ENCODE data around the gene SLC7A6.

SLC7A6 gene

GRCh38 chr16:68228652-68229051, 35.7 kb upstream of the SLC7A6 start:
- WGBS, 2 experiments (ENCODE audit: insufficient coverage in 2 of 2): 90 to 93% methylated on average over 2 of the region's 3 CpGs
- peaks cover 24% of the 10 kb centered on the region for H3K36me3 ChIP-seq (ENCODE audit: control insufficient read depth, insufficient read depth, low read length)
- H3K4me3 ChIP-seq (ENCODE audit: extremely low read depth, insufficient read depth, low read length, poor library complexity, severe bottlenecking): no peak overlapping the region
- H3K9me3 ChIP-seq (ENCODE audit: control insufficient read depth, low read length): no peaks in the 10 kb centered on the region
- H3K27ac ChIP-seq (ENCODE audit: low read depth, low read length, severe bottlenecking): no peak overlapping the region
- peaks cover 5% of the 10 kb centered on the region for H3K4me1 ChIP-seq (ENCODE audit: control insufficient read depth, insufficient read depth, low read length, poor library complexity, severe bottlenecking)

GRCh38 chr16:68229431-68230175, 34.7 kb upstream of the SLC7A6 start:
- Histone ChIP-seq H3K9me3 (ENCODE audit: control insufficient read depth, low read length) (no peaks in the 10 kb centered on the region), H3K36me3 (ENCODE audit: control insufficient read depth, insufficient read depth, low read length) (peaks cover 24% of the 10 kb centered on the region), H3K4me1 (ENCODE audit: control insufficient read depth, insufficient read depth, low read length, poor library complexity, severe bottlenecking) (peaks cover 5% of the 10 kb centered on the region), H3K4me3 (ENCODE audit: extremely low read depth, insufficient read depth, low read length, poor library complexity, severe bottlenecking) (no peak overlapping the region), H3K27ac (ENCODE audit: low read depth, low read length, severe bottlenecking) (no peak overlapping the region)
- 78 to 82% methylated on average over 4 of the region's 4 CpGs for WGBS, 2 experiments (ENCODE audit: insufficient coverage in 2 of 2)

DNA sequence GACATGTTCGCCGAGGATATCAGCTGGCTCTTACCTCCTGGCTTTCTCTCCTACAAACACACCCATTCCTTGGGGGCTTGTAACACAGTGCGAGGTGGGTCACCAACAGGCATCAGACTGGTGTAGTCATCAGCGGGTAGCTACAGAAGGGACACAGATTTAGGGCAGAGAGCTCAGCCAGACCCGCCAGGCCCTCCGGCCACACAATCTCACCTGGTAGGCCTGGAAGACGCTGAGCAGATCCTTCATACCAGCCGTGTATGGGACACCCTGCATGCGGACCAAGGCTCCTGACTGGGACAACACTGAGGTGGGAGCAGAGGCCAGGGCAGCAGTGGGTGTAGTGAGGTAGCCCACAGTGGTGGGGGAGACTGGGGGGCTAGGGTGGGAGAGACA, 34.2 kb upstream of the SLC7A6 start:
- Histone ChIP-seq H3K4me3 (ENCODE audit: extremely low read depth, insufficient read depth, low read length, poor library complexity, severe bottlenecking) (no peak overlapping the region), H3K4me1 (ENCODE audit: control insufficient read depth, insufficient read depth, low read length, poor library complexity, severe bottlenecking) (peaks cover 5% of the 10 kb centered on the region), H3K36me3 (ENCODE audit: control insufficient read depth, insufficient read depth, low read length) (peaks cover 24% of the 10 kb centered on the region), H3K9me3 (ENCODE audit: control insufficient read depth, low read length) (no peaks in the 10 kb centered on the region), H3K27ac (ENCODE audit: low read depth, low read length, severe bottlenecking) (no peak overlapping the region)
- 91 to 94% methylated on average over 7 to 8 of the region's 9 CpGs for WGBS, 2 experiments (ENCODE audit: insufficient coverage in 2 of 2)

- no peak overlapping the region for H3K27ac ChIP-seq (ENCODE audit: low read depth, low read length, severe bottlenecking)
- peaks cover 21% of the 10 kb centered on the region for H3K36me3 ChIP-seq (ENCODE audit: control insufficient read depth, insufficient read depth, low read length)
- H3K4me3 ChIP-seq (ENCODE audit: extremely low read depth, insufficient read depth, low read length, poor library complexity, severe bottlenecking): no peak overlapping the region
- 93 to 98% methylated on average over 10 to 11 of the region's 12 CpGs for WGBS, 2 experiments (ENCODE audit: insufficient coverage in 2 of 2)
- no peaks in the 10 kb centered on the region for H3K9me3 ChIP-seq (ENCODE audit: control insufficient read depth, low read length)
- H3K4me1 ChIP-seq (ENCODE audit: control insufficient read depth, insufficient read depth, low read length, poor library complexity, severe bottlenecking): peaks cover 5% of the 10 kb centered on the region
Observed at GRCh38 chr16:68230956-68231355, 33.4 kb upstream of the SLC7A6 start.

GRCh38 chr16:68231384-68232136, 32.8 kb upstream of the SLC7A6 start:
- 89 to 98% methylated on average over 21 of the region's 26 CpGs for WGBS, 2 experiments (ENCODE audit: insufficient coverage in 2 of 2)
- H3K36me3 ChIP-seq (ENCODE audit: control insufficient read depth, insufficient read depth, low read length): peaks cover 15% of the 10 kb centered on the region
- H3K4me1 ChIP-seq (ENCODE audit: control insufficient read depth, insufficient read depth, low read length, poor library complexity, severe bottlenecking): peaks cover 9% of the 10 kb centered on the region
- H3K9me3 ChIP-seq (ENCODE audit: control insufficient read depth, low read length): no peaks in the 10 kb centered on the region
- H3K4me3 ChIP-seq (ENCODE audit: extremely low read depth, insufficient read depth, low read length, poor library complexity, severe bottlenecking): no peak overlapping the region
- no peak overlapping the region for H3K27ac ChIP-seq (ENCODE audit: low read depth, low read length, severe bottlenecking)

GRCh38 chr16:68232335-68232734, 32.0 kb upstream of the SLC7A6 start:
- WGBS, 2 experiments (ENCODE audit: insufficient coverage in 2 of 2): 95 to 98% methylated on average over 15 to 16 of the region's 16 CpGs

DNA sequence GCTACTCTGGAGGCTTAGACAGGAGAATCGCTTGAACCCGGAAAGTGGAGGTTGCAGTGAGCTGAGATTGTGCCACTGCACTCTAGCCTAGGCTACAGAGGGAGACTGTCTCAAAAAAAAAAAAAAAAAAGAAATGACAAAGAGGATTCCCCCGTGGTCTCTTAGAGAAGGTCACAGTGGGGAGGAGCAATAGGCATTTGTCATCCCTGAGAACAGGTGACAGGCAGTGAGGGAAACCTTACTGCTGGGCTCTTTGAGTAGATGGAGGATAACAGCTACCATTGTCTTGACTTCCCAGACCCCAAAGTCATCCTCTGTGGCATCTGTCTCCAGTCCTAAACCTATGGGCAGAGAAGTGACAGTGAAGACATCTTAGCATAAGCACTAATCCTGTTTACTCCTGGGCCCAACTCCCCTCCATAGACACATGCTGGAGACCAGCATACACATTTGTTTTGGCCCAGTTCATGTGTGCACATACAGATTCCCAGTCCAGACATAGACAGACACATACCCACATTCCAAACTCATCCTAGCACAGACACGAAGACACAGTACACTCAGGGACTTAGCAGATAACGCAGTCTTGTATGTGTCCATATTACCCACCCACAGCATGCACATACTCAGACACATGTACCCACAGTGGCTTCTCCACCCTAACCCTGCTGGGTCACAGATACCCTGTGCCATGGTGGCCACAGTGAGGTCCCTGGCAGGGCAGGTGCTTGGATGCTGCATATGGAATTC, 31.1 kb upstream of the SLC7A6 start:
- peaks cover 5% of the 10 kb centered on the region for H3K36me3 ChIP-seq (ENCODE audit: control insufficient read depth, insufficient read depth, low read length)
- no peaks in the 10 kb centered on the region for H3K9me3 ChIP-seq (ENCODE audit: control insufficient read depth, low read length)
- WGBS, 2 experiments (ENCODE audit: insufficient coverage in 2 of 2): 90 to 100% methylated on average over 4 to 5 of the region's 5 CpGs
- H3K4me1 ChIP-seq (ENCODE audit: control insufficient read depth, insufficient read depth, low read length, poor library complexity, severe bottlenecking): peaks cover 9% of the 10 kb centered on the region
- H3K4me3 ChIP-seq (ENCODE audit: extremely low read depth, insufficient read depth, low read length, poor library complexity, severe bottlenecking): no peak overlapping the region
- H3K27ac ChIP-seq (ENCODE audit: low read depth, low read length, severe bottlenecking): no peak overlapping the region

More at GRCh38 chr16:68232335-68232734, 32.0 kb upstream of the SLC7A6 start:
- peaks cover 9% of the 10 kb centered on the region for H3K4me1 ChIP-seq (ENCODE audit: control insufficient read depth, insufficient read depth, low read length, poor library complexity, severe bottlenecking)
- peaks cover 9% of the 10 kb centered on the region for H3K36me3 ChIP-seq (ENCODE audit: control insufficient read depth, insufficient read depth, low read length)
- H3K4me3 ChIP-seq (ENCODE audit: extremely low read depth, insufficient read depth, low read length, poor library complexity, severe bottlenecking): no peak overlapping the region
- H3K27ac ChIP-seq (ENCODE audit: low read depth, low read length, severe bottlenecking): no peak overlapping the region
- no peaks in the 10 kb centered on the region for H3K9me3 ChIP-seq (ENCODE audit: control insufficient read depth, low read length)

DNA sequence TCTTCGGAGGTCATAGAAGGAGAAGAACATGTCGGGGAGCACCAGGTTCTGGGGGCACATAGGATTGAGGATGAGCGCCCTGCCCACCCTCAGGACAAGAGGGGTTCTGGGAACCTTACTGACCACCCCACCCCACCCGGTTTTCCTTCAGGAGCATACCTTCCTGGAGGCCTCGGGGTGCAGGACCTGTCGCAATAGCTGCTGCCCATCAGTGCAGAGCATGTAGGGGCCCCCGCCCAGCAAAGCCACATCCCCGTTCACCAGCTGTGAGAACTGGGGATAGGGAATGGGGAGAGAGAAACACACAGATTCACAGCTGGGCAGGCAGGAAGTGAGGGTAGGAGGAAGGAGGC, 30.5 kb upstream of the SLC7A6 start:
- no peak overlapping the region for H3K4me3 ChIP-seq (ENCODE audit: extremely low read depth, insufficient read depth, low read length, poor library complexity, severe bottlenecking)
- peaks cover 9% of the 10 kb centered on the region for H3K4me1 ChIP-seq (ENCODE audit: control insufficient read depth, insufficient read depth, low read length, poor library complexity, severe bottlenecking)
- 91 to 95% methylated on average over 3 to 8 of the region's 8 CpGs for WGBS, 2 experiments (ENCODE audit: insufficient coverage in 2 of 2)
- peaks cover 5% of the 10 kb centered on the region for H3K36me3 ChIP-seq (ENCODE audit: control insufficient read depth, insufficient read depth, low read length)
- no peak overlapping the region for H3K27ac ChIP-seq (ENCODE audit: low read depth, low read length, severe bottlenecking)
- H3K9me3 ChIP-seq (ENCODE audit: control insufficient read depth, low read length): no peaks in the 10 kb centered on the region

GRCh38 chr16:68234188-68235107, 29.9 kb upstream of the SLC7A6 start:
- Histone ChIP-seq H3K27ac (ENCODE audit: low read depth, low read length, severe bottlenecking) (no peak overlapping the region), H3K4me3 (ENCODE audit: extremely low read depth, insufficient read depth, low read length, poor library complexity, severe bottlenecking) (no peak overlapping the region), H3K4me1 (ENCODE audit: control insufficient read depth, insufficient read depth, low read length, poor library complexity, severe bottlenecking) (peaks cover 9% of the 10 kb centered on the region), H3K36me3 (ENCODE audit: control insufficient read depth, insufficient read depth, low read length) (peaks cover 5% of the 10 kb centered on the region), H3K9me3 (ENCODE audit: control insufficient read depth, low read length) (no peaks in the 10 kb centered on the region)
- WGBS, 2 experiments (ENCODE audit: insufficient coverage in 2 of 2): 77 to 84% methylated on average over 7 of the region's 13 CpGs
